Measurements from ENCODE around the gene CDKN1B.
"Not testable (repeated sequence)": the region's sequence is repeated elsewhere in the genome, so short reads cannot be mapped to it uniquely, and the experiment has no call there.

Gene CDKN1B

DNA sequence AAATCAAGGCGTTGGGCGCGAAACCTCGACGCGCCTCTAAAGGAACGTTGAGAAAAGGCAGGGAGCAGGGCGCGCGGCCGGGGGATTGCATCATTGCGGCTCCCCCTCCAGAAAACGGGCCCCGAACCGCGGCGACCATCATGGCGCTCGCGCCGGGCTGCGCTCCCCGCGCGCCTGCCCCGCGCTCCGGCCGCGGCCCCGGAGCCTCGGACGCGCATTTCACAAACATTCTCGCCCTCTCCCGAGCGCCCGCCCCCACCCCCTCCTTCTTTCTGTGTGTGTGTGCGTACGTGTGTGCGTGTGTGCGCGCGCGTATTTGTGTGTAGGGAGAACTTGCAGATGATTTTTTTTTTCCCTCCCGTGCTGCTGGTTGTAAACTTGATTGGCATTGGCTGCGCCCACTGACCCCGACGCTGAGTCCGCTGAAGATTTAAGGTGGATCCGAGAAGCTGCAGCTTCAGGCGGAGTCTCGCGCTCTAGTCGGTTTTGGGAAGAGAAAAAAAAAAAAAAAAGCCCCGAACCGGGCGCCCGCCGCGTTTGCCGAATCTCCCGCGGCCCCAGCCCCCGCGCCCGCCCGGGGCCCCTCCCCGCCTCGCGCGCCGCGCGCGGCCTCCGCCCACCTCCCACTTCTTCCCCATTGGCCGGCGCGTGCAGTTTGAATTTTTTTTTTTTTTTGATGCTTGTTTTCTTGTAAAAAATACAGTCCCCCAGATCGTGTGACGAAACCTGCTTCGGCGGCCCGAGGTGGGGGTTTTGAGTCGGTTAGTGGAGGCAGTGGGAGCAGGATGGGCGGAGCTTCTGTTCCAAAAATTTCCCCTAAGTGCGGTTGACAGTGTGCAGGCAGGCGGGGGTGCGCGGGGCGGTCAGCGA, 8.2 kb downstream of the CDKN1B start:
- DNase-seq: peak; percentile 93

DNA sequence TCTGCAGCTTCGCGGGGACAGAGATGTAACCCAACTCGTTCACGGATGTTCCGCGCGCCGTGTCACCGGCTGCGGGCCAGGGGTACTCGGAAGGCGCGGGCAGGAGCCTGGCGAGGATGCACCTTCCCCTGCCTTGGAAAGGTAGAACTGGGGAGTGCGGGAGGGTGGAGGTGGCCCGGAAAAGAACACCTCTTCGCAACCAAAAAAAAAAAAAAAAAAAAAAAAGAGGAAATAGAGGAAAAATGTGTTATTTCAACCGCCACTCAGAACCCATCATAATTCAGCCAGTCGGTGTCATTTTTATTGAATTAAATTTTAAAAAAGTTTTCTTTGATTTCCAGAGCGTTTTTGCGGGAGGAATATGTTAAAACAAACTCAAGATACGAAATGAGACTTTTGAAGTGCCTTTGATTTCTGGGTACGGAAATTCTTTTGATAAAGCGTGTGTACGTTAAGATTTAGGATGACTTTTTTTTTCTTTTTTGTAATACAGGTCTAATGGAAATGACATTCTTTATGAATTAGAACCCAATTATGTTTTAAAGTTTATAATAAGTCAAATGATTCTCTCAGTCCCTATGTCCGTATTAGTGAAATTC, 8.9 kb downstream of the CDKN1B start:
- no peak for DNase-seq

DNA sequence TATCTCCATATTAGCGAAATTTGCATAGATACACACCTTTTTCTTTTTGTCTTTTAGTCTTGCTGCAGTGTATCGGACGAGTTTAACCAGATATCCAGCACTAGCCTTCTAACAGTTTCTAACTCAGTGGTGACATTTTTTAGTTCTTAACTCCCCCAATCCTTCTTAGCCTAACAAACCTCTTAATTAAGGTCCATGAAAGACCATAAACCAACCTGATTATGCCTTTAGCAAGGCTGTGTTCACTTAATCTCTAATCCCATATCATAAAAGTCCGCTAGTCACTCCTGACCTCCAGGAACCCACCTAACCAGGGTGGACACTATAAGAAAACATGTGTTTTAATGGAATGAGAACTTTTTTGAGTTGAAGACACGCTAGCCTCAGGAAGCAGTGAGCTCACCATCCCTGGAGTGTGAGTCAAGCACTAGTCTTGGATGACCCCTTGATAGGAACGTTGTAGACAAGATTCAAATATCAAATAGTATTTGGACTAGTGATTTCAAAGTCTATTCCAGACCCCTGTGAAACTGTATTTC, 9.5 kb downstream of the CDKN1B start:
- no peak for DNase-seq

DNA sequence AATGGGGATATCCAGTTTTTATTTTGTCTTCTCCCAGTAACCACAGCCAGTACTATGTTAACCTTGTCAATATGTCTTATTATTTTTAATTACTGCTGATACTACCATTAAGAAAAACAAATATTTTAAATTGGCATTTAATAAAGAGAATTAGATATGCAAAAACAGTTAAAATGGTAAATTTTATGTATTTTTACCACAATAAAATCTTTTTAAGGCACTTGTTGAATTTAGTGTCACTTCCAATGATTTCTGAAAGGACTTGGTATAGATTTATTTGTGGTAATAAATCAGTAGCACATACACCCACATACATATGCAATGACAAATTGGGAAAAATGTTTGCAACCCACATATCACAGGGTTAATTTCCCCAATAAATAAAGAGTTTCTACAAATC, 14.0 kb downstream of the CDKN1B start:
- no peak for DNase-seq

DNA sequence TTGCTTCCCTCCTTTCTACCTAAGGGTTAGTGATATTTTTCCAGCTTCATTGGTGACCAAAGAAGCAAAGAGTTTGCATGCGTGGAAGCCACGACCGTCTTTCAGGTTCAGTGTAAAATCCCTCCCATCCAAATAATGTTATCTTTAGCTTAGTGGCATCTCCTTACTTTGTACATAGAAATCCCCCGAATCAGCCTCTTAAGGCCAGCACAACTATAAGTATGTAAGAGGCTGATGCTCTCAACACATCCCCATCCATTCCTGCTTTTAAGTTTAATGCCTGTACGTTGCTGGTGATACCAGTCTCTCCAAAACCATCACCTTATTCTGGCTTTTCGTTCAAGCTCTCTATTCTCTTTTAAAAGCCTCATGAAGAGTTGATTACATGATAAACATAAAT, 14.6 kb downstream of the CDKN1B start:
- DNase-seq: no peak

DNA sequence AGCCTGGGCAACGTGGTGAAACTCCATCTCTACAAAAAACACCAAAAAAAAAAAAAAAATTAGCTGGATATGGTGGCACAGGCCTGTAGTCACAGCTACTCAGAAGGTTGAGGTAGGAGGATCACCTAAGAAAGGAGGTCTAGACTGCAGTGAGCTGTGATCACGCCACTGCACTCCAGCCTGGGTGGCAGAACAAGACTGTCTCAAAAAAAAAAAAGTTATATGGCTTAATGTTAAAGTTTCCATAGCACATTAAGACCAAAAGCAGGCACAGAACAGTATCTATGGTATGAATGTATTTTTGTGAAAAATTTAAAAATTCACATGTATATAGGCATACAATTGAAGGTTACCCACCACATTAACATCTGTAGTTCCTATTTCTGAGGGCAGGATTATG, 15.9 kb downstream of the CDKN1B start:
- no peak for DNase-seq

DNA sequence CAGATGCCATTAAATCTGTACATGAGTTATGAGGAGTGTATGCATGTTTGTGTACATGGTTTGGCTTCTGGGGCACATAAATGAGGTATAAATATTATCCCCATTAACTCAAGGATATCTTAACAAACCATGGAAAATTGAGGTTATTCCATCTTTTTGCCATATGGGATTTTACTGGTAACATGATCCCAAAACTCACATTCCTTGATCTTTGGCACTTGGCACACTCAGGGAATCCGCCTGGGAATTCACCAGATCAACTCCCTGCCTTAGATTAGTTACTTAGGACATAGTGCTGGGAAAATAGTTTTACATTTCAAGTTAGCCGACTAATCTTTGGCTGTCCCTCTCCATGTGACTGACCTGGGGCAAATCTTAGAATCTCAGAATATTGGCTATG, 16.9 kb downstream of the CDKN1B start:
- DNase-seq: no peak

DNA sequence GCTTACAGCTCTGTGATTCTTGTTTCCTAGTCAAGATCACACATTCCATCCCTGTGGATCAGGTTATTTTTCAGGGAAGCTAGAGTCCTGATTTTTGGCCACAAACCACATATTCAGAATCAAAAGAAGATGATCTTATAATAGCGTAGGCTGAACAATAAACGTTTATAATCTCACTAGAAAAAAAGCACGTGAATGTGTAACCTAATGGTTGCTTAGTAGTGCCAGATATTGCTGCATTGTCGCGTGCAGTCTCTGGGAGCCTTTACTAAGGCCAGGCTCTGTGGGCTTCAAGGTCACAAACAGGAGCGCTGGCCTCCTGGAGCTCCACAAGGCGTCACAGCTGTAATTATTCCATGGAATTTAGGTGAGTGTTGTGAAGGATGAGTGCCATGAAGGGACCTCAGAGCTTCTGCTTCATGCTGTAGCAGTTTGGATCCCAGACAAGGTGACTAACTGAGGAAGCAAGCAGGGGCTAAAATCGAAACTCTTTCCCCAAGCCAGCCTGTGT, 17.4 kb downstream of the CDKN1B start:
- DNase-seq: no peak

DNA sequence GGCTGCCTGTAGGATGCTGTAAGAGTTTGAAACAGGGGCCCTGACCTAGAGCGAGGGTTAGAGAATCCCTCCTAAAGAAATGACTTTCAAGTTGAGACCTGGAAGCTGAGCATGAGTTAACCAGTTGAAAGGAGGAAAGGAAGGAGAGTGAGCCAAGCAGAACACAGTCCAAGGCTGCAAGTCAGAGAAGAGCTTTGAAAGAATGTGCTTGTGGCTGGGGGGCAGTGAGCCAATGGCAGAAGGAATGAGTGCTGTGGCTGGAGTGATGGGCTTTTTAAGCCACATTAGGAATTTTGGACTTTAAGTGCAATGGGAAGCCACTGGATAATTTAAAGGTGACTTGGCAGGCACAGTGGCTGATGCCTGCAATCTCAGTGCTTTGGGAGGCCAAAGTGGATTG, 18.1 kb downstream of the CDKN1B start:
- DNase-seq: no peak

DNA sequence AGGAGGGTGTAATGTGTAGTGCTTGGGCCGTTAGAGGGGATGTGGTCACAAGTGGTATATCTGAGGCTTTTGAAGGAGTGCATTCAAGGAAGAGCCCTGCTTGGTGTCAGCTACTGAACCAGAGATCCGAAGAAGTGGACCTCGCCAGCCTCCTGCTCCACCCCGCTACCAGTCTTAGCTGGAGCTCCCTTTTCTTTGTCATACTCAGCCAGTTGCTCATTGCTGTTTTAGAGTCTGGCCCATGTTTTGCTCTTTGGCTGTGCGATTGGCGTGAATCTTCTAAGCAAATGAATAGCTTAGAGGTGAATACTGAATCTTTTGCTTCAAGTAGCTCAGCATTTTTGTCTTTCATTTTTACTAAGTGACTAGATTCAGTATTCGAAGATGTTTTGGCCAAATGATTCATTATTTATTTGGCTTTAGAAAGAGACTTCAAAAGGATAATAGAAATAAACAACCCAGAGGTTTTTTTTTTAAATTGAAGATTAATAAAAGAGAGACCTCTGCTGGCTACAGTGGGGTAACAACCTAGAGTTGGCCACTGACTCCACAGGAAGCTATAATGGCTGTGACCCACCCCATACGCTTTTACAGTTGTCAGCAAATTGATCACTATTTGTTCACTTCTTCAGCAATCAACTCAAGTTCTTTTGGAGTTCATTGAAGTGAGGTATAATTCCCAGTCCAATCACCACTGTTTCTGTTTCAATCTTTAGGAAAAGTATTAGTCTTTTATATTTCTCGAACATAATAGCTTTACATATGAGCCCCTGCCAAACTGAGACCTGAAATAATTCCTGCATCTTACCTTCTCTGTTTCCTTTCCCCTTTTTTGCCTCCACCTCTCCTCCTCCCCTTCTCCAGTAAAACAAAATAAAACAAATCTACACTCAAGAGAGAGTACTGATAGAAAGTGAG, 19.9 kb downstream of the CDKN1B start:
- DNase-seq: peak; percentile 59

DNA sequence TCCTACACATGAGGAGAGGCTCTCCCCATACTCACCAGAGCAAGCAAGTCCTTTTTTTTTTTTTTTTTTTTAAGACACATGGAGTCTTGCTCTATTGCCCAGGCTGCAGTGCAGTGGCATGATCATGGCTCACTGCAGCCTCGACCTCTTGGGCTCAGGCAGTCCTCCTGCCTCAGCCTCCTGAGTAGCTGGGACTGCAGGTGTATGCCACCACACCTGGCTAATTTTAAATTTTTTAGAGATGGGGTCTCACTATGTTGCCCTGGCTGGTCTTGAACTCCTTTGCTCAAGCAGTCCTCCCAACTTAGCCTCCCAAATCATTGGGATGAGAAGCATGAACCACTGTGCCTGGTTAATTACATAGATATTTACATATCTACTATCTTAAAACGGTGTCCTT, 21.0 kb downstream of the CDKN1B start:
- not testable (repeated sequence) for DNase-seq

DNA sequence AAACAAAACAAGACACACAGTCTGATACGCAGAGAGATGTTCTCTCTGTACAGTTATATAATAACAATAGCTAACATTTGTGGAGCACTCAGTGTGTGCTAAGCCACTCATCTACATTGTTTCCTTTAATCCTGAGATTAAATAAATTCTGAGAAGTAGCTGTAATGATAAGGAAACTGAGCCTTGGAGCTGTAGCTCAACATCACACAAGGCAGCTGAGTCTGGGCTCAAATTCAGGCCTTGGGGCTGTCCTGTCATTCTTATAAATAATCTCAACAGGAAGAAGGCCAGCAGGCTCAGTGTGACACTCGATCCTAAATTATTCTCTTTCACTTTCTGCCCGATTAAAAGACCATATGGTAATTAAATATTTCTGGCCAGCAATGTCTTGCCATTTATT, 24.5 kb downstream of the CDKN1B start:
- DNase-seq: no peak

DNA sequence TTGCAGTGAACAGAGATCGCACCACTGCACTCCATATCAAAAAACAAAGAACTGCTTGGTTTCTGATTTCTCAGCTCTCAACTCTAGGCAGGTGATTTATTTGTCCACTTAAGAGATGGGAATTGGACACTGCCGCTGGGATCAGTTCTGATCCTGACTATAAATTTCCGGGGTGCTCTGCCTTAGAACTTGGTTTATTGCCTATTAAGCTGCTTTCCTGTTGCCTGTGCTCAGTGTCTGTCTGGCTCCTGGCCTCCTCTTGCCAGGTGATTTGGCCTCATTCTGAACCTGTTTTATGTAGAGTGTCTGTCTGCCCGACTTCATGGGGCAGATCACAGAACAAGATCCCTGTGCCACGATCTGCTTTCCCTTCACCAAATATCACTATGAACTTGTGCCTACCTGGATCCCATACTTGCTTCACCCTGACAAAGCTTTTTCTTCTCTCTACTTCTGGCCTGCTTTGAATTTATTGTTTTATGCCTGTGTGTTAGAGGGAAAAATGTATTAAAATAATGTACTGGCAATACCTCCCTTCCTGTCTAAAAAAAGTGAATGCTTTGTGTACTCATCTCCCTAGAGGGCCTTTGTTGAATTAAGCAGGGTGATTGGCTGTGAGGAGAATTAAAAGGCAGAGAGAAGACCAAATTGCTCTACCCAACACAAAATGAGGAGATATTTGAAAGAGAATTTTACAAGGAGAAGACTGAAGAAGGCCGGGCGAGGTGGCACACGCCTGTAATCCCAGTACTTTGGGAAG, 27.6 kb downstream of the CDKN1B start:
- DNase-seq: no peak

DNA sequence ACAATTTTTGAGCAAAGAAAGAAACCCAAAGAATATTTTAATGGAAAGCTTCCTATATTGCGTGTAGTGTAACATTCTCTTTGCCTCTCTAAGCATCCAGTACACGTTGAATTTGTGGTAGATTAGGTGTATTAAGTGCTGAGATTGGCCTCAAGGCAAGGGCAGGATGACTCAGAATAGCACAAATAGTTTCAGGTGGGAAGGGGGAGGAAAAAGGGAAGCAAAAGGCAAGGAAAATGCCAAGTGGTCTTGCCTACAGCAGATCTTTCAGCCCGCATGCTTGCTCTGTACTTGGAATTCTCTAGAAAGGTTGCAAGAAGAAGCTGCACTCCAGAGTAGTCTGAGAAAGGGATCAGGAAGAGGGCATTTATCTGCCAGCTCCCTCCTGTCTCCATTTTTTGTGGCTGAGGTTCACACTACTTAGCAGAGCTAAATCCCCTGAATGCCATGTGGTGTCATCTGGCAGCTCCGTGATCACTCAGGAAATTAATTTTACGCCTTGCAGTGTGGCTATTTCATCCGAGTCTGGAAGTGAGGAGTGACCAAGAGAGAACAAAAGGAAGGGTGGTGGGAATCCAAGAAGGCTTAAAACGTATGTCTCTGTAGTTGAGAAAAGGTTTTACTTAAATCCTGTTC, 28.5 kb downstream of the CDKN1B start:
- no peak for DNase-seq

DNA sequence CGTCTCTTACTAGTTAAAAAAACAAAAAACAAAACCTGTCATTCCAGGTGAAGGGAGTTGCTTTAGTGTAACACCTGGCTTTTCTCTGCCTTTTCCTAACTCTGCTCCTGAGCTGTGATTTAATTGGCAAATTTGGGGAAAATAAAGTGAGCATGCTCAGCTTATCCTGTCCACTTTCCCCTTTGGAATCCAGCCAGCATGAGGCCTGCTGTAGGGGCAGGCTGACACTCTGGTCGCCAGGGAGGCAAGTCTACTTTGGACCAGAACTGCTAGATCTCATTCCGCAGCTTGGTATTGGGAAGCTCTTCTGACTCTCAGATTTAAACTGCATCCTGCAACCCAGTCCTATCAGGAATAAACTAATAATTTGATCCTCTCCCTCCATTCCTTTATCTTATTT, 30.1 kb downstream of the CDKN1B start:
- DNase-seq: no peak

DNA sequence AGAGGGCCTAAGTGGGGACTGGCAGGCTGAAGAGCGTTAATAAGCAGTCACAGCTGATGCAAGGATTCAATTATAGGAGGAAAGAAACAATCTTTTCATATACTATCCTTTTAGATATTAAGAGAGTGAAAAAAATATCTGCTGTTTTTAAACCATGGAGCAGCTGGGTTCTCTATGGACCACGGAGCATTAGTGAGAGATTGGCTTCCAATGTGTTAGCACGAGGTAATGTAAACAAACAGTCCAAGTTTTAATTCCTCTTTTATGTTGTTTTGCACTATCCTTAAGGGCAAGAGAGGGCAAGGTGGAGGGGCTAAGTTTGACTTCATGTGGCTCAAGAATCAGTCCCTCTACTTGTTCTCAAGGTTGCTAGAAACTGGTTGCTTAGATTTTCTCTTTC, 30.9 kb downstream of the CDKN1B start:
- no peak for DNase-seq

DNA sequence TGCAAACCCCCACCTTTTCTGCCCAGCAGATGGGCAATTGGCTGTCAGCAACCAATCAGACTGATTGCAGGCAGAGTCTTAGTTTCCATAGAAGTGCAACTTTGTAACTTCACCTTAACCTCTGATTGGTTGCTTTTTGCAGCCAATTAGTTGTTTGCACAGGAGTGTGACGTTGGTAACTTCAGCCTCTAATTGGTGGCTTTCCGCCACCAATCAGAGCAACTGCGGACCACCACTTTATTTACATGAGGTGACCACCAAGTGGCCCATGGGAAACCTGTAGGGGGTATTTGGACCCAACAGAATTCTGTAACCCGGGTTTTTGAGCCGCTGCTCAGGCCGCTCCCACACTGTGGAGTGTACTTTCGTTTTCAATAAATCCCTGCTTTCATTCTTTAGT, 32.3 kb downstream of the CDKN1B start:
- DNase-seq: no peak

DNA sequence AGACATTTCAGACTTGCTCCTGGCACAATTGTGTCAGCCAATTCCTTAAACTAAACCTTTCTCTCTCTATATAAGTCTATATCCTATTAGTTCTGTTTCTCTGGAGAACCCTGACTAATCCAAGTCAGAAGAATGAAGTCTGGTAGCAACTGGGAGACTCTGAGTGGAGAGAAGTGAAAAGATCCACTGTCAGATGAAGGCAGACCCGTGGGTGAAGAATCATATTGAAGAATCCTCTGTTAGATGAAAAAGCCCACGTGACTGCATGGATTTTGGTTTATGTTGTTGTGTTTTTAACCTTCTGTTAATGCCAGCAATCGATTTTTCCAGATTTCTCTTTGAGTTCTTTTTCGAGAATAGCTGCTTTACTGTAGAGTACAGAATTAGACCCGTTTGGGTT, 38.8 kb downstream of the CDKN1B start:
- no peak for DNase-seq

DNA sequence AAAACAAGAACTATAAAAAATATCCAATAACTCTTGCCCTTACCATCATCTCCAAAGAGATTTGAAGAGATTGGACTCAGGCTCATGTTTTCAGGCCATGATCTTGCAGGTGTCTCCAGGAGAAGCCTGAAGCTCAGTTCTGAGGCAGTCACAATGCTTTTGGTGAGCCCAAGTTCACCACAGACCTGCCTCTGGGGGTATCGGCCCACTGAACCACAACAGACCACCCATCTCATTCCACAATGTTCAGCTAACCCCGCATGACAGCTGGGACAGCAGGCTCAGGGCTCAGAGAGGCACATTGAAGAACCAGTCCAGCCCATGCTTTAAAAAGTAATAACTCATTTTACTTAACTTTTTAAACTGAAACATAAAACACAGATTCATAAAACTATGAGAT, 40.0 kb downstream of the CDKN1B start:
- DNase-seq: no peak

DNA sequence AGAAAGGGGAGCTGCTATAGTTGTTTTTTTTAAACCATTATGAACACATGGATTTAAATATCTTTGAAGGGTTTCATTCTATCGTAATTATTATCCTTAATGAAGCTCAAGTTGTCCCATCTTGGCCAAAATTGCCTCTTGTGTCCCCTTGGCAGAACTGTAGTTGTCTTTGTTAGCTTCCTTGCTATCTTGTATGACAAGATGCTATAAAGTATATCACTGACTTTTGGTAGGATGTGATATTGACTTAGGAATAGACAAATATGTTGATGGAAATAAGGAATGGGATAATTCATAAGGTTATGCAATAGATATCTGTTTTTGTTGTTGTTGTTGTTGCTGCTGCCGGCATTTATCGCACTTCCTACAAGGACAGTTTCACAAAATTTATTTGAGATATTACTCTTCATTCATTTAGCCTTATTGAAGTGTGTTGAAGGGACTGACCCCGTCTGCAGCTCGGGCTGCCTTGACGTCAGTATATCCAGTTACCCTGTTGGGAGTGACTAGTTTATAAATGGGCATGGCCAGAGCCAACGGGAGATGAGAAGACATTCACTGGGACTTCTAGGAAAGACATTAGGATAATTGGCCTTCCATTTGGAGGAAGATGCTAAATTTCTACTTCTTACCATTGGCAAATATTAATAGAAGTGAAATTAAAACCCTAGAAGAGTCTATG, 42.2 kb downstream of the CDKN1B start:
- no peak for DNase-seq

DNA sequence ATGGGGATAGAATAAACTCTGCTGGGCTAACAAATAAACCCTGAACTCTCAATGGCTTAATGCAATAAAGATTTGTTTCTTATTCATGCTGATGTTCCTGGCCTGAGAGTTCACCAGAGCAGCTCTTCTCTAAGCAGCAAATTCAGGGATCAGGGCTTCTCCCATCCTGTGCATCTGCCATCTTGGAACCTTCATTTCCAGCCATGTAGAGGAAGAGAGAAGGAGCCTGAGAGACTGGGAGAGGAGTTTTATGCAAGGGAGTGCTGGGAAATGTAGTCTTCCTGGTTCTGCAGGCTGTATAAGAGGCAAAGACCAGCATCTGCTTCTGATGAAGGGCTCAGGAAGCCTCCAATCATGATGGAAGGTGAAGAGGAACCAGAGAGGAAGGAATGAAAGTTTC, 47.7 kb downstream of the CDKN1B start:
- DNase-seq: no peak

Data from stimulated activated CD8-positive, alpha-beta memory T cell treated with anti-CD3 and anti-CD28 coated beads, Interleukin-4, amount 100 ng/mL, for 48 hours (primary cell).